Renal pelvis (tissue), 4 donors: ENCODE data around the gene NTM. TPM values are rescaled to one million over a fixed set of nuclear protein-coding genes. Genes with fewer than 3 reads are reported as not detected.
A peak's percentile ranks its signal among the peaks of the same experiment; 100 is the strongest.
"Not testable (repeated sequence)": the region's sequence is repeated elsewhere in the genome, so short reads cannot be mapped to it uniquely, and the experiment has no call there.

ENCODE experiments used
- DNase-seq: peaks from one replicate; pipeline ENCODE4 v3.0.0-alpha.2; 2013
- polyA plus RNA-seq, 3 donors: library from polyadenylated mRNA; unstranded; fragments of 120-200 nt; gene quantifications; one replicate each; pipeline ENCODE4 v1.2.1, GENCODE V29; 2013; ENCODE audit not compliant: insufficient read length in 3 of 3

NTM gene
- polyA plus RNA-seq, 3 donors: 37.2 to 44.8 (median 37.5) TPM

- no peak for DNase-seq
Observed at GRCh38 chr11:131412061-131412460, 41.6 kb downstream of the NTM start.

GRCh38 chr11:131413217-131413616 lies 42.8 kb downstream of the NTM start:
- DNase-seq: no peak

- DNase-seq: no peak
Observed at GRCh38 chr11:131418189-131418588, 47.8 kb downstream of the NTM start.

DNA sequence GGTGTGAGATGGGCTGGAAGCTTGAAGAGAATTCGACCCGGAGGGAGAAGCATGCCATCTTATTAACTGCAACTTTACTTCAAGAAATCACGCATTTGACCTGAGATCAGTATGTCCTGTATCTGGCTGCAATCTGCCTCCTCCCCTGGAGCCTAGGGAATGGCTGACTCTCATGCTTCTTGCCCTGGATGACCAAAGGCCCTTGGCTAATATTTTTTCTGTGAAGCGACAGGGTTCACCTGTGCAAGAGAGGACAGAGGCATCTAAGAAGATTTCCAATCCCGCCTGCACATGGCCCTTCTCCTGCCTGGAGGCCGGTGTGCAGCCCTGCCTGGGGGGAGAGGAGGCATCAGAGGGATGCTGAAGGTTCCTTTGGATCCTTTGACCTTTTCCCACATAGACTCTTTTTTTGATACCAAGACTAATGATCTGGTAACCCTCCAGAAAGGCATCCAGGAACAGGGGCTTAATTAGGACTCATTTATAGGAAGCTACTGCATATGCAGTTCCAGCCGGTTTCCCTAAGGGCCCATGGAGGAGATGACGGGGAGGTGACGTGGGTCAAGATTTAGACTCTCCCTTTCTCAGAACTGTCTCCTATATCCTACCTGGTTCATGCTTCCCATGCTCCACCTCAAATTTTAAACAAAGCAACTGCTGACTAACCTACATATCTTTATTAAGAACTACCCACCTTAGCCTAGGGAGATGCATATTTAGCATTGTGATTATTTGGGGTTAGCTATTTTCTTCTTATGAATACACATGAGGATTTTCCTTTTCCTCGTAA lies 50.8 kb downstream of the NTM start:
- no peak for DNase-seq

DNA sequence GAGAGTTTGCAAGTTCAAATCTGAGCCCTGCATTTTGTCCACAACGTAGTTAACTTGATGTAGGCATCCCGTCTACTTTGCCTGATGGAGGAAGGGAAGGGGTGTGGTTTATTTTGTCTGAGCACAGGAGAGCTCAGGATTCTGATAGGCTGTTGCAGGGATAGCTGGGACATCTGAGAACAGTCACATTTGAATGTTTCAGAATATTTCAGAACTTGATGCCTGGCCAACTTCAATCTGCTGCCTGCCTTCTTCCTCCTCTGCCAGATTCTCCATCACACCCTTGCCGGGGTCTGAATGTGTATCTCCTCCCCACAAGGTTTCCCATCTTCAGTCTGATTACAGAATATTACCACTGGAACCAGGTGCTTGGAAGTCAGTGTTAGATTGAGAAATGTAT lies 51.6 kb downstream of the NTM start:
- DNase-seq: no peak

DNA sequence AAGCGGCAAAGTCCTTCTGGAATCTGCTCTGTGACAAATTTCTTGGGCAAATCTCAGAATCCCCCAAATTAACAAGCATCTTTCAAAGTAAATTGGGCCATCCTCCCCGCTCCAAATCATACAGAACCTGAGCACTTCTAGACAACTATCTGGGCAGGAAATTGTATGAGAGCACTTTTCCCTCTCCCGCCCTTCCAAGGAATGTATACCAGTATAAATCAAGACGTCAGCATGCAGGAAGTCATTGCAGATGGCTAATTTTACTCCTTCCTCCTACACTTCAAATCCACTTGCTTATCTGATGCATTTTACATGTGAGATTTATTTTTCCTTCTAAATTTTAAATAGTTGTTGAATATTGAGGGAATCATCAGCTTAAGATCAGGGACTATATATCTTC lies 52.1 kb downstream of the NTM start:
- DNase-seq: peak; percentile 42

GRCh38 chr11:131423688-131424087 lies 53.3 kb downstream of the NTM start:
- DNase-seq: no peak

DNA sequence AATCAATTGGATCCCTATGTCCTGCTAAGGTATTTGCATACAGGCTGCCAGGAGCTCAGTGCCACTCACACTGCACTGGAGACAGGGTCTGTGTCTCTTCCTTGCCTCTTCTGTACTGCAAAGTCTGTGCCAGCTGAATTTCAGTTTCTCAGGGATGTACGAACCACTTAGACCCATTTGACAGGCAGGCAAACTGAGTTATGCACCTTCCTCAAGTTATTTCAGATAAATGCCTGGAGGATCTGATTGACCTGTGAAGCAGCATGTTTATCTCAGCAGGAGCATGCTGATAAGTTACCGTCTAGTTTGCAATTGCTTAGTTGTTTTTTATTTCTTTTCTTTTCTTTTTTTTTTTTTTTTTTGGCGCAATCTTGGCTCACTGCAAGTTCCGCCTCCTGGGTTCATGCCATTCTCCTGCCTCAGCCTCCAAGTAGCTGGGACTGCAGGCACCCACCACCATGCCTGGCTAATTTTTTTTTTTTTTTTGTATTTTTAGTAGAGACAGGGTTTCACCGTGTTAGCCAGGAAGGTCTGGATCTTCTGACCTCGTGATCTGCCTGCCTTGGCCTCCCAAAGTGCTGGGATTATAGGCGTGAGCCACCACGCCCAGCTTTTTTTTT lies 54.0 kb downstream of the NTM start:
- not testable (repeated sequence) for DNase-seq

- DNase-seq: no peak
Observed at GRCh38 chr11:131425285-131425684, 54.9 kb downstream of the NTM start.

DNA sequence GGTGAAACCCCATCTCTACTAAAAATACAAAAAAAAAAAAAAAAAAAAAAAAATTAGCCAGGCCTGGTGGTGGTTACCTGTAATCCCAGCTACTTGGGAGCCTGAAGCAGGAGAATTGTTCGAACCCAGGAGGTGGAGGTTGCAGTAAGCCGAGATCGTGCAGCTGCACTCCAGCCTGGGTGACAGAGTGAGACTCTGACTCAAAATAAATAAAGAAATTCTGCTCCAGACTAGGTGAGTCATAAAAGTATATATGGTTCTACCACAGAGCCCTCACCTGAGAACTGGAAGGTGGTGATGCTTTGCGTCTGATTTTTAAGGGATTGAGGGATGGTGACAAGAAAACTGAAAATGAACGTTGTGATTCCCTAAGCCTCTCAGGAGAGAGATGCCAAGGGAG lies 58.4 kb downstream of the NTM start:
- no peak for DNase-seq

GRCh38 chr11:131430473-131431208 lies 60.2 kb downstream of the NTM start:
- DNase-seq: no peak

DNA sequence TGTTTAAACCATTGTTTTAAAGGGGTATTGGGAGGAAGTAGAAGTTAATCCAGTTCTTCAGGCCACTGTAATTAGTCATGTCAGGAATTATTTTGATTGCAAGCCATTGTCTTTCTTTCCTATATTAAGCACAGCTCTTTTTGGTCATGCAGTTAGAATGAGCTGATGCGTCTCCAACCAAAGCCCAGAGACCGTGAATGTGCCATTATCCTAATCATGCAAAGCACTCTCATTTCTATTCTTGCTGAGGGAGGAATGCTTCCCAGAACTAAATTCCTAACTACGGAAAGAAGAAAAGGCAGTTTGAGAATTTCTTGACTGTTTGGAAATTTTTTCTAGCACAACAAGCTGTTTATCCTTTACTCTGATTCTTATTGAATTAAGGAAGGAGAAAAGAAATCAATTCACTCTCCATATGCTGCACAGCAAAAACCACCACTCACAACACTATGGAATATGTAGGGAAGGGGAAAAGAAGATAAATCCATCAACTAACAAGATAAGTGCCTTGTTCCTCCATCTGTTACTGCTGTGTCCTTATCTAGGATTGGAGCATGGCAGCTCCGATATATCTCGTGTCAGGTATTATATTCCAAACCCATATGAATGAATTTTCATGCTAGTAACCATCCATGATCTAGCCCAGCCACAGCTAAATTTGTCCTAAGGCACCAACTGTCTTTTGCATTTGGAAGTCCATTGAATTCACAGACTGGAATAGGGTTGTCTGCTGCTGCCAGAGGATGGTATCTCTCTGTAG lies 70.8 kb downstream of the NTM start:
- no peak for DNase-seq

DNA sequence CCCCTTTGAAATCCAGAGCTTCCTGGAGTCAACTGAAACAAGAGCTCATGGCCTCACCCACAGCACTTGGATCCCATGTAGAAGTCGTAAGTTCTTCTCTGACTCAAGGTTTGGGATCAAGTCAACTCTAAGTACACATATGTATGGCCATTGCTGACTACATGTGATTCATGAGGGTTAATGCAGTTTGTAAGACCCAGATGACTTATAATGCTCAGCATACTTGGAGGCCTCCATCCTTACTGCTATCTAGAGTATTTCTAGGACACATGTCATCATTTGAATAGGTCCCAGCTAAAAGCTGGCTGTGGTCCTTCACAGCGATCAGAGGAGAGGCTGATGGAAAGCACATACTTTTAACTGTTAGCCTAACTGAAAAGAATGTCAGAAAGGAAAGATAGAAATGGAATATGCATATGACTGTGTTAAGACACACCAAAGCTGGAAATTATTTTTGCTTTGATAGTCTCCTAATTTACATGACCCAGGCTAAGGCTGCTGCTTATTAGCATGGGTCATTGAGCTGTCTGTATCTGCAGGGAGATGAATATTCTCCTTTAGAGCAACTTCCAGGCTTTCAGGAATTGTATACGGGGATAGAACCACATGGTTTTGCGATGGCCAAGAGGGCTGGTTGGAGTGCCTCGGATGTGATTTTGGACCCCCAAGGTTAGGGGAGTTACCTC lies 76.3 kb downstream of the NTM start:
- DNase-seq: no peak

- DNase-seq: no peak
Observed at GRCh38 chr11:131447277-131447815, 76.9 kb downstream of the NTM start.

GRCh38 chr11:131447898-131448297 lies 77.5 kb downstream of the NTM start:
- no peak for DNase-seq

DNA sequence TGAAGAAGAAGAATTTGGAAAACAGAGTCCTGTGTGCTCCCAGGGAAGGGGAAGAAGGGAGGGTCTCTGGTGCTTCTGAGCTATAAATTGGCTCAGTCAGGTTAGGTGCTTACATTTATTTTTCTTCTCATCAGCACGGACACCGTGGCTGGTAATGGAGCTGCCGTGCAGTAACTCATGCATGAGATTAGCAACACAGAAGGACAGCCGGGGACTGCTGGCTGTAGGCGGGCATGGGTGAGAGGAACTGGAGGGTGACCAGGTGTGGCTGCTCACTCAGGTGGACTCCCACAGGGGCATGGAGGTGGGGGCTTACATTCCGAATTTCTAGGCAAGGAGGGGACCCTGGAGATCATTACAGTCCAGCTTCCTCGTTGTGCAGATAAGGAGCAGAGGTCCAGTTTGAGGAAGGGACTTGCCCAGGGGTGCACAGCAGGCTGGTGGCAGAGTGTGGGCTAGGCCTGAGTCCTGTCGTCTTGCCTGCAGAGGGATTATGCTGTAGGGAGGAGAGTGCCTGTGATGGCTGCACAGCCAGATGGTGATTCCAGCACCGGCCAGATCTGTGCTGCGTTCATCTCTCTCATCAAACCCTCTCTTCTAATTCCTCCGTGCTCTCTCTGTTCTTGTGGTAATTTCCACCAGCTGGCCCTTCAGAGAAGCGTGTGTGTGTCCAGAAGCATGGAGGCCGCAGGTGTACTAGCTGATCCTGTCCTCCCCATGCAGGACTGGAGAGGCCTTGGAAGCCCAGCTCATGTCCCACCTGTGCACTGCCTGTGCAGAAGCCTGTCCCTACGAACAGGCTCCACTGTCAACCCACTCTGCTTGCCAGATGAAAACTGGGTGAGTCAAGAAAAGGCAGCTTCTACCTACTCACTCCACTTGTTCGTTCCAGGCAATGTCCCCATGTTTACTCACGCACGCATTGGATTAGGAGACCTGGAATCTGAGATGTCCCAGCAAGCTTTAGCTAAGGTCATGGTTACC lies 78.9 kb downstream of the NTM start:
- peak; percentile 44 for DNase-seq

GRCh38 chr11:131454490-131454889 lies 84.1 kb downstream of the NTM start:
- DNase-seq: no peak

GRCh38 chr11:131454989-131455388 lies 84.6 kb downstream of the NTM start:
- no peak for DNase-seq

GRCh38 chr11:131455843-131456704 lies 85.7 kb downstream of the NTM start:
- DNase-seq: no peak
